ENCODE results near the gene TEX2. TPM values are rescaled to one million over a fixed set of nuclear protein-coding genes. Genes with fewer than 3 reads are reported as not detected.

The TEX2 gene
- total RNA-seq, 2 donors from 2014 or later = 42.6 to 44.4 TPM

GRCh38 chr17:64153565-64154312, 109.3 kb downstream of the TEX2 start:
- H3K36me3 ChIP-seq = peaks cover 13% of the 10 kb centered on the region
- no peak overlapping the region for H3K4me3 ChIP-seq
- peaks cover 0 to 68% of the 10 kb centered on the region in 2 donors for H3K4me1 ChIP-seq
- peak overlapping the region; percentile 92 to 95 for H3K27ac ChIP-seq
- no peaks in the 10 kb centered on the region for H3K27me3 ChIP-seq
- no peaks in the 10 kb centered on the region for H3K9me3 ChIP-seq
- TF ChIP-seq, protein P1, sequence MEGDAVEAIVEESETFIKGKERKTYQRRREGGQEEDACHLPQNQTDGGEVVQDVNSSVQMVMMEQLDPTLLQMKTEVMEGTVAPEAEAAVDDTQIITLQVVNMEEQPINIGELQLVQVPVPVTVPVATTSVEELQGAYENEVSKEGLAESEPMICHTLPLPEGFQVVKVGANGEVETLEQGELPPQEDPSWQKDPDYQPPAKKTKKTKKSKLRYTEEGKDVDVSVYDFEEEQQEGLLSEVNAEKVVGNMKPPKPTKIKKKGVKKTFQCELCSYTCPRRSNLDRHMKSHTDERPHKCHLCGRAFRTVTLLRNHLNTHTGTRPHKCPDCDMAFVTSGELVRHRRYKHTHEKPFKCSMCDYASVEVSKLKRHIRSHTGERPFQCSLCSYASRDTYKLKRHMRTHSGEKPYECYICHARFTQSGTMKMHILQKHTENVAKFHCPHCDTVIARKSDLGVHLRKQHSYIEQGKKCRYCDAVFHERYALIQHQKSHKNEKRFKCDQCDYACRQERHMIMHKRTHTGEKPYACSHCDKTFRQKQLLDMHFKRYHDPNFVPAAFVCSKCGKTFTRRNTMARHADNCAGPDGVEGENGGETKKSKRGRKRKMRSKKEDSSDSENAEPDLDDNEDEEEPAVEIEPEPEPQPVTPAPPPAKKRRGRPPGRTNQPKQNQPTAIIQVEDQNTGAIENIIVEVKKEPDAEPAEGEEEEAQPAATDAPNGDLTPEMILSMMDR (IDR thresholded peaks at IDR 0.05) = no peak
- DNase-seq (ENCODE audit: low spot score) = no peak

GRCh38 chr17:64152428-64153125, 110.5 kb downstream of the TEX2 start:
- H3K4me3 ChIP-seq = no peak overlapping the region
- H3K9me3 ChIP-seq = no peaks in the 10 kb centered on the region
- TF ChIP-seq, protein P1 (IDR thresholded peaks at IDR 0.05) = peak in 1 of 2 donors; percentile 20
- DNase-seq (ENCODE audit: low spot score) = no peak
- H3K27ac ChIP-seq = peak overlapping the region; percentile 73 to 95
- H3K36me3 ChIP-seq = peaks cover 13% of the 10 kb centered on the region
- H3K27me3 ChIP-seq = no peaks in the 10 kb centered on the region
- peaks cover 0 to 69% of the 10 kb centered on the region in 2 donors for H3K4me1 ChIP-seq

DNA sequence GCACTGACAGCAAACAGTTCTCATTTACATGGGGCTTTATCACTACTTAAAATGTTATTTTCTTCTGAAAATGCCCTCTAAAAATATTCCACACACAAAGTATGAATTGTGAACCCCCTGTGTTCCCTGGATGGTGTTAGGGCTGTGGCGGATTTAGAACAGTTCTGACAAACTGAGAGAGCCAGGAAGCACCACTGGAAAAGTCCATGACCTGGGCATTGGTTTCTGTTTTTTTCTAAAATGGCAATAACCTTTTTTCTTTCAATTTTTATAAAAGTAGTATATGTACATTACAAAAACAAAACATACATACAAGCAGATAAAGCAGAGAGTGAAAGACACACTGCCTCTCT, 112.1 kb downstream of the TEX2 start:
- peak overlapping the region; percentile 12 to 49 for H3K27ac ChIP-seq
- peaks cover 0 to 66% of the 10 kb centered on the region in 2 donors for H3K4me1 ChIP-seq
- TF ChIP-seq, protein P1 (IDR thresholded peaks at IDR 0.05) = no peak
- H3K27me3 ChIP-seq = no peaks in the 10 kb centered on the region
- H3K36me3 ChIP-seq = peaks cover 13% of the 10 kb centered on the region
- H3K4me3 ChIP-seq = no peak overlapping the region
- no peaks in the 10 kb centered on the region for H3K9me3 ChIP-seq
- DNase-seq (ENCODE audit: low spot score) = peak; percentile 26

GRCh38 chr17:64150237-64151015, 112.6 kb downstream of the TEX2 start:
- DNase-seq (ENCODE audit: low spot score) = peak; percentile 62
- H3K27me3 ChIP-seq = no peaks in the 10 kb centered on the region

DNA sequence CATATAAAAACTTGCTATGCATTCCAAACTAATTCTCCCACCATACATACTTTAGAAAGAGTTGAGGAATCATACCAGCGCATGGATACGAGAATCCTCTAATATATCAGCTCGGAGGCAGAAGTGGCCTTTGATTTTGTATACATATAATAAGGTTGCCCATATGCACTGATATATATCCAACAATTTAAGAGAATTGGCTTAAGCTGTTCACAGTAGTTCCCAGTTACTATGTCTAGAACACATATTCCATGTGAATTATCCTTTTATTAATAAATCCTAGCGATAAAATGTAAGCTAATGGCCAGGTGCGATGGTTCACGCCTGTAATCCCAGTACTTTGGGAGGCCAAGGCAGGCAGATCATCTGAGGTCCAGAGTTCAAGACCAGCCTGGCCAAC, 113.9 kb downstream of the TEX2 start:
- DNase-seq (ENCODE audit: low spot score) = no peak
- Histone ChIP-seq H3K4me1 (peaks cover 0 to 55% of the 10 kb centered on the region in 2 donors), H3K9me3 (no peaks in the 10 kb centered on the region), H3K36me3 (peaks cover 13% of the 10 kb centered on the region), H3K27me3 (no peaks in the 10 kb centered on the region), H3K4me3 (no peak overlapping the region), H3K27ac (peak overlapping the region in 1 of 2 donors; percentile 97)
- TF ChIP-seq, protein P1 (IDR thresholded peaks at IDR 0.05) = no peak

More at GRCh38 chr17:64150237-64151015, 112.6 kb downstream of the TEX2 start:
- no peak overlapping the region for H3K4me3 ChIP-seq
- peaks cover 13% of the 10 kb centered on the region for H3K36me3 ChIP-seq
- TF ChIP-seq, protein P1 (IDR thresholded peaks at IDR 0.05) = no peak
- peaks cover 0 to 61% of the 10 kb centered on the region in 2 donors for H3K4me1 ChIP-seq
- peak overlapping the region; percentile 12 to 49 for H3K27ac ChIP-seq
- no peaks in the 10 kb centered on the region for H3K9me3 ChIP-seq
